A549 (cell line): ENCODE measurements around the gene GPAT3. TPM values are rescaled to one million over a fixed set of nuclear protein-coding genes. Genes with fewer than 3 reads are reported as not detected.

Experiments used
- BCL3 ChIP-seq: fragments of >200 bp; sonication (Bioruptor Twin); formaldehyde crosslinking; IDR thresholded peaks from 3 replicates; pipeline ENCODE4 v1.6.1; 2016
- BHLHE40 ChIP-seq: IDR thresholded peaks from 2 replicates; pipeline ENCODE4 v1.6.1; 2012; ENCODE audit warnings: low read depth, low read length, inconsistent platforms
- CBX2 ChIP-seq: fragments of 200-600 bp; sonication (generic); IDR thresholded peaks from 2 replicates; pipeline ENCODE4 v1.6.1; 2016; ENCODE audit warnings: low read depth, mild to moderate bottlenecking, borderline replicate concordance
- CBX8 ChIP-seq: fragments of 200-600 bp; sonication (generic); IDR thresholded peaks from 2 replicates; pipeline ENCODE4 v1.6.1; 2016
- CHD2 ChIP-seq: fragments of 150-350 bp; IDR thresholded peaks from 2 replicates; pipeline ENCODE4 v1.6.1; 2014; ENCODE audit warnings: low read length; ENCODE audit not compliant: partially characterized antibody
- EHF ChIP-seq: fragments of 250-450 bp; sonication (Bioruptor Pico); IDR thresholded peaks from 2 replicates; pipeline ENCODE4 v1.5.0; 2020; ENCODE audit warnings: mild to moderate bottlenecking
- ELK1 ChIP-seq: fragments of 150-350 bp; IDR thresholded peaks from 2 replicates; pipeline ENCODE4 v1.6.1; 2014; ENCODE audit warnings: low read depth, mild to moderate bottlenecking, low read length
- EP300 ChIP-seq, 2 experiments: fragments of >200 bp; sonication (Bioruptor Twin); formaldehyde crosslinking; IDR thresholded peaks; 2 replicates in 1 of 2; 3 replicates in 1 of 2; pipeline ENCODE4 v1.6.1; 2016 to 2017
- ESRRA ChIP-seq: fragments of 150-350 bp; IDR thresholded peaks from 2 replicates; pipeline ENCODE4 v1.6.1; 2014; ENCODE audit warnings: mild to moderate bottlenecking, low read length, borderline replicate concordance
- FOSB ChIP-seq: fragments of 250-450 bp; sonication (Bioruptor Pico); IDR thresholded peaks from 2 replicates; pipeline ENCODE4 v1.5.0; 2020; ENCODE audit warnings: mild to moderate bottlenecking, moderate library complexity
- FOSL2 ChIP-seq, 2 experiments: fragments of 450-650 bp in 1 of 2; fragments of >200 bp in 1 of 2; sonication (Bioruptor Twin) in 1 of 2; formaldehyde crosslinking; IDR thresholded peaks; 2 replicates each; pipeline versions ENCODE4 v1.5.0 to v1.6.1; 2016 to 2020; ENCODE audit warnings: mild to moderate bottlenecking in 1 of 2, moderate library complexity in 1 of 2
- FOXS1 ChIP-seq: fragments of 250-450 bp; sonication (Bioruptor Pico); IDR thresholded peaks from 2 replicates; pipeline ENCODE4 v1.5.0; 2020; ENCODE audit warnings: mild to moderate bottlenecking, moderate library complexity
- HDAC2 ChIP-seq: fragments of 200-600 bp; sonication (generic); IDR thresholded peaks from 2 replicates; pipeline ENCODE4 v1.6.1; 2016
- HES2 ChIP-seq: fragments of >200 bp; sonication (Bioruptor Twin); formaldehyde crosslinking; IDR thresholded peaks from 2 replicates; pipeline ENCODE4 v1.6.1; 2016
- HEYL ChIP-seq: fragments of 250-450 bp; sonication (Bioruptor Pico); IDR thresholded peaks from 2 replicates; pipeline ENCODE4 v1.8.0; 2021; ENCODE audit warnings: mild to moderate bottlenecking, moderate library complexity
- HOXB13 ChIP-seq: fragments of 250-450 bp; sonication (Bioruptor Pico); IDR thresholded peaks from 2 replicates; pipeline ENCODE4 v1.5.0; 2020; ENCODE audit warnings: low read depth, mild to moderate bottlenecking, moderate library complexity
- HOXB5 ChIP-seq: fragments of 250-450 bp; sonication (Bioruptor Pico); IDR thresholded peaks from 2 replicates; pipeline ENCODE4 v1.5.0; 2020; ENCODE audit warnings: mild to moderate bottlenecking, moderate library complexity
- KDM1A ChIP-seq: fragments of 200-600 bp; sonication (generic); IDR thresholded peaks from 2 replicates; pipeline ENCODE4 v1.6.1; 2016; ENCODE audit warnings: low read depth, mild to moderate bottlenecking
- KDM5A ChIP-seq: fragments of 200-600 bp; sonication (generic); IDR thresholded peaks from 2 replicates; pipeline ENCODE4 v1.6.1; 2016; ENCODE audit warnings: antibody characterized with exemption, mild to moderate bottlenecking
- MAFK ChIP-seq: fragments of 450-650 bp; IDR thresholded peaks from 2 replicates; pipeline ENCODE4 v1.6.1; 2014; ENCODE audit not compliant: partially characterized antibody
- MAX ChIP-seq: IDR thresholded peaks from 2 replicates; pipeline ENCODE4 v1.6.1; 2012
- MAZ ChIP-seq: fragments of 150-350 bp; IDR thresholded peaks from 2 replicates; pipeline ENCODE4 v1.6.1; 2014; ENCODE audit warnings: antibody characterized with exemption, low read depth, low read length, borderline replicate concordance
- MYC ChIP-seq: IDR thresholded peaks from 2 replicates; pipeline ENCODE4 v1.6.1; 2012; ENCODE audit warnings: mild to moderate bottlenecking, inconsistent platforms, low read length, improper control_type of control experiment, borderline replicate concordance
- NFE2L2 ChIP-seq: fragments of 150-350 bp; conservative IDR thresholded peaks from 2 replicates; pipeline ENCODE4 v1.6.1; 2014; ENCODE audit warnings: low read length
- NR3C1 ChIP-seq: fragments of >200 bp; sonication (Bioruptor Twin); formaldehyde crosslinking; IDR thresholded peaks from 3 replicates; pipeline ENCODE4 v1.6.1; 2017
- PBX3 ChIP-seq: IDR thresholded peaks from 2 replicates; pipeline ENCODE4 v1.6.1; 2012
- POLR2A ChIP-seq: IDR thresholded peaks from 2 replicates; pipeline ENCODE4 v1.6.1; 2012; ENCODE audit warnings: mild to moderate bottlenecking, low read length
- RAD21 ChIP-seq, 2 experiments: fragments of >200 bp in 1 of 2; sonication (Bioruptor Twin) in 1 of 2; formaldehyde crosslinking in 1 of 2; IDR thresholded peaks in 1 of 2; conservative IDR thresholded peaks in 1 of 2; 2 replicates in 1 of 2; 3 replicates in 1 of 2; pipeline ENCODE4 v1.6.1; 2012 to 2018; ENCODE audit warnings: inconsistent platforms in 1 of 2
- RCOR1 ChIP-seq: fragments of 150-350 bp; IDR thresholded peaks from 2 replicates; pipeline ENCODE4 v1.6.1; 2014; ENCODE audit warnings: antibody characterized with exemption, low read length, low read depth
- RFX5 ChIP-seq: fragments of 450-650 bp; IDR thresholded peaks from 2 replicates; pipeline ENCODE4 v1.7.1; 2014; ENCODE audit warnings: antibody characterized with exemption, mild to moderate bottlenecking, moderate library complexity
- TFCP2L1 ChIP-seq: fragments of 250-450 bp; sonication (Bioruptor Pico); IDR thresholded peaks from 2 replicates; pipeline ENCODE4 v1.5.0; 2021; ENCODE audit warnings: mild to moderate bottlenecking
- TP53 ChIP-seq: fragments of 250-450 bp; sonication (Bioruptor Pico); IDR thresholded peaks from 2 replicates; pipeline ENCODE4 v1.5.0; 2021; ENCODE audit warnings: mild to moderate bottlenecking, moderate library complexity
- USF2 ChIP-seq: fragments of 450-650 bp; IDR thresholded peaks from 2 replicates; pipeline ENCODE4 v1.6.1; 2014; ENCODE audit warnings: antibody characterized with exemption
- ZC3H11A ChIP-seq: fragments of 450-650 bp; IDR thresholded peaks from 2 replicates; pipeline ENCODE4 v1.6.1; 2014; ENCODE audit warnings: antibody characterized with exemption, mild to moderate bottlenecking
- ZNF302 ChIP-seq: fragments of 250-450 bp; sonication (Bioruptor Pico); IDR thresholded peaks from 2 replicates; pipeline ENCODE4 v1.9.0; 2021; ENCODE audit warnings: inconsistent platforms, mild to moderate bottlenecking, moderate library complexity
- polyA plus RNA-seq, 4 experiments: library from polyadenylated mRNA; depleted of rRNA in 3 of 4; stranded (reverse); fragments of >200 nt; fragmentation: RNase III in 1 of 4; extraction: RNeasy Plus Mini Kit Qiagen cat#74134 plus additional on column Dnase treatment in 1 of 4; gene quantifications; 2 replicates in 3 of 4; 3 replicates in 1 of 4; pipeline ENCODE4 v1.2.3, GENCODE V29; 2011 to 2017

Gene GPAT3
- polyA plus RNA-seq, 2 of the 4 experiments (the other 2 are of a cell fraction) = 12.9 to 44.9 TPM

- TF ChIP-seq PBX3 (peak; percentile 50; the same call in 1 of the 2 replicates), POLR2A (no peak), RCOR1 (no peak), MAFK (peak; percentile 100), HDAC2 (no peak), HES2 (0 out of 2 replicates have a peak, but pooled peaks have one; percentile 37), CBX2 (no peak), EP300 (IDR thresholded peaks at IDR 0.05) (peak; percentile 67 to 85; a peak in 3 of 5 replicates), HOXB5 (no peak), RFX5 (no peak), CBX8 (no peak), ELK1 (no peak), TP53 (CRISPR knock-in tag) (no peak; the same call in 1 of the 2 replicates), ESRRA (no peak), BCL3 (0 out of 3 replicates have a peak, but pooled peaks have one; percentile 40), BHLHE40 (no peak), FOSL2 (IDR thresholded peaks at IDR 0.05) (peak; percentile 95), FOSL2 (CRISPR knock-in tag; IDR thresholded peaks at IDR 0.05) (peak; percentile 98), HEYL (CRISPR knock-in tag) (no peak), RAD21 (conservative IDR thresholded peaks at IDR 0.05 in 1 of 2, IDR thresholded peaks at IDR 0.05 in 1 of 2) (0 out of 5 replicates have a peak, but pooled peaks have one; percentile 12 to 19), ZNF302 (CRISPR knock-in tag) (no peak), HOXB13 (no peak), FOSB (CRISPR knock-in tag) (no peak), KDM5A (no peak), TFCP2L1 (no peak), USF2 (no peak), MYC (no peak), MAX (peak; percentile 86), EHF (CRISPR knock-in tag) (no peak), MAZ (no peak), NFE2L2 (peak; percentile 98), FOXS1 (CRISPR knock-in tag) (no peak), CHD2 (no peak), NR3C1 (no peak), ZC3H11A (no peak), KDM1A (no peak)
These were observed 12.4 kb downstream of the GPAT3 start (continued) for GRCh38 chr4:83548151-83548905.
